Type B pancreatic cell (in vitro differentiated cells): ENCODE data around the gene ROR1. TPM values are rescaled to one million over a fixed set of nuclear protein-coding genes. Genes with fewer than 3 reads are reported as not detected.

ENCODE experiments used
- DNase-seq: peaks from one replicate; pipeline ENCODE4 v3.0.0; 2021; ENCODE audit warnings: mixed read lengths; ENCODE audit not compliant: unreplicated experiment; ENCODE audit errors: extremely low spot score
- H3K27ac Mint-ChIP-seq: 2 replicates; pipeline ENCODE4 v1.8.0; 2021; ENCODE audit warnings: mild to moderate bottlenecking, mixed read lengths
- H3K27me3 Mint-ChIP-seq: 2 replicates; pipeline ENCODE4 v1.8.0; 2021; ENCODE audit warnings: mixed read lengths
- H3K36me3 Mint-ChIP-seq: 2 replicates; pipeline ENCODE4 v1.8.0; 2021; ENCODE audit warnings: mixed read lengths
- H3K4me1 Mint-ChIP-seq: one replicate; pipeline ENCODE4 v1.8.0; 2021; ENCODE audit warnings: mixed read lengths; ENCODE audit not compliant: unreplicated experiment
- H3K4me3 Mint-ChIP-seq: 2 replicates; pipeline ENCODE4 v1.8.0; 2021; ENCODE audit warnings: mild to moderate bottlenecking, mixed read lengths
- H3K9me3 Mint-ChIP-seq: 2 replicates; pipeline ENCODE4 v1.8.0; 2021; ENCODE audit warnings: mixed read lengths
- CTCF ChIP-seq: fragments of 200-600 bp; sonication (generic); conservative IDR thresholded peaks from 2 replicates; pipeline ENCODE4 v1.5.0; 2021; ENCODE audit warnings: antibody characterized with exemption, mild to moderate bottlenecking
- total RNA-seq: library from RNA; stranded (reverse); gene quantifications from 2 replicates; pipeline ENCODE4 v1.2.1, GENCODE V29; 2021; ENCODE audit warnings: low replicate concordance

Gene ROR1
- total RNA-seq, 1 donor from 2014 or later = 32.0 TPM

- Mint-ChIP-seq H3K27me3 (no peaks in the 10 kb centered on the region), H3K36me3 (peaks cover 15% of the 10 kb centered on the region), H3K27ac (peak overlapping the region; percentile 21), H3K4me3 (no peak overlapping the region), H3K9me3 (peaks cover 15% of the 10 kb centered on the region), H3K4me1 (peaks cover 12% of the 10 kb centered on the region)
- no peak for TF ChIP-seq CTCF
- no peak for DNase-seq
These were observed 119.0 kb downstream of the ROR1 start for GRCh38 chr1:63892632-63893395.

- H3K9me3 Mint-ChIP-seq = peaks cover 15% of the 10 kb centered on the region
- H3K36me3 Mint-ChIP-seq = peaks cover 15% of the 10 kb centered on the region
- H3K27ac Mint-ChIP-seq = no peak overlapping the region
- TF ChIP-seq CTCF = no peak
- H3K27me3 Mint-ChIP-seq = no peaks in the 10 kb centered on the region
- H3K4me3 Mint-ChIP-seq = no peak overlapping the region
- DNase-seq = no peak
- H3K4me1 Mint-ChIP-seq = peaks cover 22% of the 10 kb centered on the region
These were observed 120.2 kb downstream of the ROR1 start for GRCh38 chr1:63893976-63894375.

GRCh38 chr1:63894627-63895265 lies 120.9 kb downstream of the ROR1 start:
- H3K27ac Mint-ChIP-seq = no peak overlapping the region
- no peak for DNase-seq
- no peak for TF ChIP-seq CTCF
- H3K9me3 Mint-ChIP-seq = peaks cover 15% of the 10 kb centered on the region
- H3K4me1 Mint-ChIP-seq = peaks cover 29% of the 10 kb centered on the region
- no peak overlapping the region for H3K4me3 Mint-ChIP-seq
- H3K36me3 Mint-ChIP-seq = peaks cover 15% of the 10 kb centered on the region
- H3K27me3 Mint-ChIP-seq = no peaks in the 10 kb centered on the region

- no peak for TF ChIP-seq CTCF
- H3K4me1 Mint-ChIP-seq = peaks cover 36% of the 10 kb centered on the region
- no peak overlapping the region for H3K27ac Mint-ChIP-seq
- no peak for DNase-seq
- H3K9me3 Mint-ChIP-seq = peaks cover 6% of the 10 kb centered on the region
- no peaks in the 10 kb centered on the region for H3K27me3 Mint-ChIP-seq
- peaks cover 10% of the 10 kb centered on the region for H3K36me3 Mint-ChIP-seq
- no peak overlapping the region for H3K4me3 Mint-ChIP-seq
These were observed 122.9 kb downstream of the ROR1 start for GRCh38 chr1:63896755-63897154.

- Mint-ChIP-seq H3K4me3 (no peak overlapping the region), H3K9me3 (peaks cover 6% of the 10 kb centered on the region), H3K4me1 (peaks cover 25% of the 10 kb centered on the region), H3K27me3 (no peaks in the 10 kb centered on the region), H3K27ac (no peak overlapping the region), H3K36me3 (peaks cover 10% of the 10 kb centered on the region)
- no peak for DNase-seq
- TF ChIP-seq CTCF = no peak
These were observed 124.8 kb downstream of the ROR1 start for GRCh38 chr1:63898428-63899196.
